OCI-LY3 (cell line): ENCODE measurements around the gene FLRT1.

Source experiments
- CTCF ChIP-seq: fragments of 200-600, 300-600 bp; sonication (generic); IDR thresholded peaks from 2 replicates; pipeline ENCODE4 v1.5.1; 2014; ENCODE audit warnings: antibody characterized with exemption, low read length, low read depth
- EZH2phosphoT487 ChIP-seq: fragments of 200-600 bp; shearing (Covaris generic); IDR thresholded peaks from 2 replicates; pipeline ENCODE4 v1.6.1; 2018; ENCODE audit warnings: antibody characterized with exemption, mixed run types, low read depth

GRCh38 chr11:63997104-63997700, 38.5 kb upstream of the FLRT1 start:
- TF ChIP-seq CTCF (no peak), EZH2phosphoT487 (no peak)
